Erythroblast (primary cell): ENCODE measurements around the gene TFIP11.

ENCODE experiments used
- GATA1 ChIP-seq: IDR thresholded peaks from 2 replicates; pipeline ENCODE4 v1.6.1; 2011; ENCODE audit warnings: low read depth, mild to moderate bottlenecking, control low read depth, low read length, moderate library complexity
- POLR2A ChIP-seq: IDR thresholded peaks from 2 replicates; pipeline ENCODE4 v1.6.1; 2011; ENCODE audit warnings: mild to moderate bottlenecking, low read length

- TF ChIP-seq POLR2A (no peak), GATA1 (no peak)
Observed at GRCh38 chr22:26485806-26486390, 26.4 kb downstream of the TFIP11 start.
